HG02678 (cell line): ENCODE data around the gene TRAPPC10.
"Not testable (repeated sequence)": the region's sequence is repeated elsewhere in the genome, so short reads cannot be mapped to it uniquely, and the experiment has no call there.

Experiments used
- ATAC-seq: cut with Tn5 transposase; IDR thresholded peaks from one replicate; pipeline ENCODE4 v1.9.1; 2021; ENCODE audit warnings: mild to moderate bottlenecking, moderate library complexity; ENCODE audit not compliant: unreplicated experiment

Gene TRAPPC10

DNA sequence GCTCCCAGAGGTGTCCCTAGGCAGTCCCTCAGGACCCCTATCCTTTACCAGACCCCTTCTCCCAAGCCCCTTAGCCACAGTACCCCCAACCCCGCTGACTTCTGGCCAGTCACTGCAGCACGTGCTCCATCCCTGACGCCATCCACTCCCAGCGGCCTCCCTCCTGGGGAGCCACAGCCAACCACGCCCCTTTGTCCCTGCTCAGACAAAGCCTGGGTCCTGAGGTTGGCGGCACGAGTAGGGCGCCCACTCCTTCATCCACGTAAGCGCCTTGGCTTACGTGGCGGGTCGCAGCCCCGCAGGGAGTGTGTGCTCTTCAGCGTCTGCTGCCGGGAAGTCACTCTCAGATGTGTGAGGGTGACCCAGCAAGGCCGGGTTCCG is 128.4 kb downstream of the TRAPPC10 start:
- ATAC-seq, result not testable (repeated sequence)

DNA sequence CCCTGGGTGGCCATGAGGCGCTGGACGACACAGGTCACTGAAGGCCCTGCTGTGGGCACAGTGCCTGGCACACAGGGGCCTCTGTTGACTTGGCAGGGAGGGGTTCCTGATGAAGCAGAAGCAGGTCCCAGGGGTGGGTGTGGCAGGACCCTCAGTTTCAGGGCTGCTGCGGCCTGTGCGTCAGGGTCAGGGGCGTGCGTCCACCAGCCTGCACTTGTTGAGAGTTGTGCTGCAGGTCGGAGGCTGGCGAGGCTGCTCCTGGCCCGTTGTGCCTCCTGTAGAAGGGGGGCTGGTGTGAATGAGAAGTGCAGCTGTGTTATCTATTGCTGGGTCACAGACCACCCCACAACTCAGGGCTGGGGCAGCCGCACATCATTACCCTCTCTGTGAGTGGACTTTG is 130.4 kb downstream of the TRAPPC10 start:
- not testable (repeated sequence) for ATAC-seq

DNA sequence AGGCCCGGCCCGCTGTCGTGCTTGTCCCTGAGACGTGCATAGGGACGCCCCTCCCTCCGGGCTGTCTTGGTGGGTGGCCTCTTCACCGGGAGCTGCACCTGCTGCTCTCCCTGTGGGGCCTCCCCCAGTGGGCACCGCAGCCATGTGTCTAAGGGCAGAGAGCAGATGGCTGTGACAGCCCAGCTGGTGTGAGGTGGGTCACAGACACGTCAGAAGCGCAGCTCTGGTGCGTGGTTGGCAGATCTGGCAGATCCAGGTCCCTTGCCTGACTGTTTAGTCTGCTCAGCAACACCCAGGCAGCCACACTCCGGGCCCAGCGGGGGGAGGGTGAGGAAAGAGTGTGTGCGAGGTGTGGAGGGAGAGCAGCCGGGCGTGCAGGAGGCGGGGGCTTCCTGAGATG is 131.3 kb downstream of the TRAPPC10 start:
- ATAC-seq, result peak; percentile 47

DNA sequence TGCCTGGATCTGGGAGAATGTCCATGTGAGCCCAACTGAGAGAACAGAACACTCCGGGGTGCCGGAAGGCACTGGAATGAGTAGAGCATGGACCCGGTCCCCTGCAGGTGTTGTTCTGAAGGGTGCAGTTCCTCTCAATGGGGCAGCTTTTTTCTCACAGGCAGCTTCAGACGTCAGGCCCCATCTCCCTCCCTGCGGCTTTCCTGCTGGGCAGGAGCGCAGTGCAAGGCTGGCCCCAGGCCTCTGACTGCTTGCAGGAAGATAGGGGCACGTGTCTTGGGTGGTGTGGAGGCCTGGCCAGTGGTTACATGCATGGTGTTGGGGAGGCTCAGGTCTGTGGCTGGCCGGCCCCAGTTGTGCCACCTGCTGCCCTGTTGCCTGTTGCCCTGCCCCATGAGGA is 131.9 kb downstream of the TRAPPC10 start:
- not testable (repeated sequence) for ATAC-seq

DNA sequence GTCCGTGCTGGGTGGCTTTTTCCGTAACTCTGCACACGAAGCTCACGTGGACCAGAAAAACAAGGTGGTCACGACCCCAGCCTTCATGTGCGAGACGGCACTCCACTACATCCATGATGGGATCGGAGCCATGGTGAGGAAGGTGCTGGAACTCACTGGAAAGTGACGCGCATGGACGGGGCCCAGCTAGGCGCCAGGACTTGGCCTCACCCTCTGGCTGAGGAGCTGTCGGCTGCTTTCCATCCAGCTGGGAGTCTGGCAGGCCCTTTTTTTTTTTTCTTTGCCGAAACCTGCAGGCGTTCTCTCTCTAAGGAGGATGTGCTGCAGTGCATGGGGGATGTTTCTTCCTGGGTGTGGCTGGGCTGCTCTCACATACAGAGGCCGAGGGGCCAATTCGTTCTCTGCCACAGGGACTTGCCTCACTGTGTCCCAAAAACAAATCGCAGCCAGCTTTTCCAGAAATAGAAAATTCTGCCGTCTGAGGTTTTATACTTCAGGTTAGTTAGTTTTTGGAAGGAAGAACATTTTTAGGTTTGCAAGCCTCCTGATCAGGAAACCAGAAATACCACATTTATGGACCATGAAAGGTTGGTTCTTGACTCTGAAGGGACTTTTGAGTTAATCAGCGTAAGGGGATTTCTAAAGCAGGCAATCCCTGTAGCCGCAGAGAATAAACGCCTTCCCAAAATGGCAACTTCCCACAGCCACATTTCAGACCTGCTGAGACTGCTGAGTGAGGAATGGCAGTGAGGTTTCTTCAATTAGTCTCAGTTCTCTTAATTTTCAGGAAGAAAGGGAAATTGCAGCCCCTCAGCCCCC is 132.9 kb downstream of the TRAPPC10 start:
- not testable (repeated sequence) for ATAC-seq

DNA sequence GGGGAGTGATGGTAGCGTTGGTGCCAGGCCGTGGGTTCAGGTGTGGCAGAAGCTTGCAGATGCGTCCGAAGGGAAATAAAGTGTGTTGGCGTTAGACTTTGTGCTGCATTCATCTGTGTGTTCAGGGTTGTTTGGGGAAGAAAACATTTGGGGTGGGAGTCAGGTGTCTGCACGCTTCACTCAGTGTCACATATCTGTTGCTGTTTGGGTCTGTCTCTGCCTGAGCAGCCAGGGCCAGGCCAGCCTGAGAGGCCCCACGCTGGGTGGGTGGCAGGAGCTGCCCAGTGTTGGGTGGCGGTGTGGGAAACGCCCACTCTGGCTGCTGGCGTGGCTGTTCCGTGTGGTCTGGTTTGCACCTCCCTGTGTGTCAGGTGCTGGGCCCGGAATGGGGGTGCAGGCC is 133.5 kb downstream of the TRAPPC10 start:
- not testable (repeated sequence) for ATAC-seq

DNA sequence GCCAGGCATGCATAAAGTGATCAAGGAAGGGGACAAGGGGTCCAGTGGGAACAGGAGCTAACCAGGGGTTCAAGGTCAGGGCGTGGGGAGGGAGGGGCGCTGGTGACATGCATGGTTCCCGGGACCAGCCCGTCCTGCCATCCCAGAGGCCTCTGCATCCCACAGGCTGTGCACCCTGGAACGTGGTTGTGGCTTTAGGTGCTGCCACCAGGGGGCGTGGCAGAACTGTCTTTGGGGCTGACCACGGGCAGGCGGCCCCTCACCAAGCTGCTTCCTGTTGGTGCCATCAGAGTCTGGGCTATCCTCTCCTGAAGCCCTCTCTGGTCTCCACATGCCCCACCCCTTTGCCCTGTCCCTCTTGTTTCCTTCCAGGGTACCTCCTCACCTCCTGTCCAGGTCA is 135.0 kb downstream of the TRAPPC10 start:
- not testable (repeated sequence) for ATAC-seq

DNA sequence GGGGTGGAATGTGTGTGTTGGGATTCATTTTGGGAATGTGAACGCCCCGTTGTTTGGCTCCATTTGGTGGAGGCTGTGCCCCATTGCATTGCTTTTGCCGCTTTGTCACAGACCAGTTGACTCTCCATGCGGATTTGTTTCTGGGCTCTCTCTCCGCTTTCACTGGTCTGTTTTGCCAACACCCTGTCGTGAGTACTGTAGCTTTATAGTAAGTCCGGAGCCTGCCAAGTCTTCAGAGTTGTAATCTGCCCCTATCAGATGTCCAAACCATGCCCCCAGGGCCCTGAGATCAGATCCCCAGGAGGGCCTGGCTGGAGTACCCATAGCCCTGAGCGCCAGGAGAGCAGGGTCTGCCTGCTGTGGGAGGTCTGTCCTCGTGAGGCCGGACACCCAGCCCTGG is 138.1 kb downstream of the TRAPPC10 start:
- not testable (repeated sequence) for ATAC-seq

DNA sequence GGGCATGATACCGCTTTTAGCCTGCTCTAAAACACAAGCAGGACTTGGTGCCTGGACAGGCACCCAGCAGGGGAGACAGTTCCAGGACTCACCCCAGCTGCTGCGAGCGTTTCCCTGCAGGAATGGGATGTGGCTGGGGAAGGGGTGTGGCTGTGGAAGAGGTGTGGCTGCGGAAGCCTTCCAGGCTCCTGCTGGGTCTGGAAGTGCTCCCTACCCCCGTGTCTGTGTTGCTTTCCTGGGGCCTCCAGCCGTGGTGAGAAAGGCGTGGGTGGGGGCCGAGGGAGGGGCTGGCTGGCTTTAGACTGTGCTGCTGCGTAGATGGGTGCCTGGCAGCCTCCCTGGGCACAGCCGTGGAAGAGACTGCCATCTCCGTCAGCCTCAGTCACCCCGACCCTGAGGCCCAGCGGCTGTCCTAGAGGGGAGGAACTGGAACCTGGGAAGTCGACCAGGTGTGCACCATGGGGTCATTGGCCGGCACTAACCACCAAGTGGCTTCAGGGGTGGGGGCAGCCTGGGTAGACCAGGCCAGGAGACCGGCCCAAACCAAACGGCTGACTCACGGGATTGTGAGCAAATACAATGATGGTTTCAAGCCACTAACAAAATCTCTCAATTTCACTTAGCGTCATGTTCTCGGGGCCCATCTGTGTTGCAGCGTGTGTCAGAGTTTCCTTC is 141.2 kb downstream of the TRAPPC10 start:
- not testable (repeated sequence) for ATAC-seq

DNA sequence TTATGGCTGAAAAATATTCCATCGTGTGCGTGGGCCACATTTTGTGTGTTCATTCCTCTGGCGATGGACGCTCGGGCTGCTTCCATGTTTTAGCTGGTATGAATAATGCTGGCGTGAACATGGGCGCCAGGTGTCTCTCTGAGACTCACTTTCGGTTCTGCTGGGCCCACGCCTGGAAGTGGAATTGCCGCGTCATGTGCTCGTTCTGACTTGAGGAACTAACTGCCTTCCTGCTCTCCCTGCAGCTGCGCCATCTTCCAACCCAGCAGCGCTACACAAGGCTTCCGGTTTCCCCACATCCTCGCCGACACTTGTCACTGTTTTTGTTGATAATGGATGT is 141.8 kb downstream of the TRAPPC10 start:
- ATAC-seq, result not testable (repeated sequence)

DNA sequence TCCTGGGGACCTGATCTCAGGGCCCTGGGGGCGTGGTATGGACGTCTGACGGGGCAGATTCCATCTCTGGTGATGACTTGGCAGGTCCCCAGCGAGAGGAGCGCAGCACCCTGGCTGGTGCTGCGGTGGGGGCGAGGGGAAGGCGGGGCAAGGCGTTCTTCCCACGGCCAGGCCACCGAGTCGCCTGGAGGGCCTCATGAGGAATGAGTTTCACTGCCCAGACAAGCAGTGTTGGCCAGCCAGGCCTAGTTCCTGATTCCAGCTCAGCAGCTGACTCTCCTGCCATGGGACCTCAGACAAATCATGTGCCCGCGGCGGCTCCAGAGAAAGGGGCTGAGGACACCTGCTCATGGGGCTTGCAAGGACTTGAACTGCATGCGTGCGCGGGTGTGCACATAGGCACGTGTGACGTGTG is 142.7 kb downstream of the TRAPPC10 start:
- not testable (repeated sequence) for ATAC-seq

DNA sequence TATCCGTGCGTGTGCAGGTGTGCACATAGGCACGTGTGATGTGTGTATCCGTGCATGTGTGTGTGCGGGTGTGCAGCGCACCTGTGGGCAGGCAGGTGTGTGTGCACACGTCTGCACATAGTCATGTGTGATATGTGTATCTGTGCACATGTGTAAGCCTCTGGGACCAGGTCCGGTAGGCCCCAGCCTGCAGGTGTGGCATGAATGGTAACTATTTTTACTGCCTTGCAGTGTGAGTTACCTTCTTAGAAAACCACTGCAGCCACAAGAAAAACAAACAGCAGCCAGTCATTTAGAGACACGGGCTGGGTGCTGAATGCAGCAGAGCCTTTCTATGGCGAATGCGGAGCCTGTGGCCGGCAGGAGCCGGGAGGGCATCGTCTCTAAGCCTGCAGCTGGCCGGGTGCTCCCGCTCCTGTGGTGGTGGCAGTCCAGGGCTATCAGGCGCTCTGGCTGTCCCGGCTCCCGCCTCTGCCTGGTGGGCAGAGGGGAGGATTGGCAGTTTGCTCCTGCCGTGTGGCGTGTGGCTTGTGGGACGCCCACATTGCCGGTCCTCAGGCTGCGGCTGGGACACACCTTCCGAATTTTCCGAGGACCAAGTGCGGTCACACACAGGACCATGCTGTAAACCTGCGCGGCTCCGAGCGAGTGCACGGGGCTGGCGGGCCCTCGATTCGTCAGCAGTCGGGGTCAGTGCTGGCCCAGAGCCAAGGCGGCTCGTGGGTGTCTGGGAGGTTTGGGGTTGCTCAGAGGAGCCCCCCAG is 143.3 kb downstream of the TRAPPC10 start:
- ATAC-seq, result not testable (repeated sequence)

DNA sequence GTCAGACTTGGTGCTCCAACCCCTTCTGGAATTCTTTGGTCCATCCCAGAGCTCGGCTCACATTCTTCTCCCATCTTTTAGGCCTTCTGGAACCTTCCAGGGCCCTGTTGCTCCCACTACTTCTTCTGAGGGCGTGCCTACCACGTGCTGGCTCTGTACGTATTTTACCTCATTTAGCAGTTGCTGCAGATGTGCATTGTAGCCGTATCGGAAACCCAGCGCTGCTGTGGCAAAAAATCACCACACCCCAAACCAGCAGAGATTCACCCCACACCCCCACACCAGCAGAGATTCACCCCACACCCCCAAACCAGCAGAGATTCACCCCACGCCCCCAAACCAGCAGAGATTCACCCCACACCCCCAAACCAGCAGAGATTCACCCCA is 143.9 kb downstream of the TRAPPC10 start:
- not testable (repeated sequence) for ATAC-seq
